Measurements from ENCODE around the gene SPOP. TPM values are rescaled to one million over a fixed set of nuclear protein-coding genes. Genes with fewer than 3 reads are reported as not detected.
"Not testable (repeated sequence)": the region's sequence is repeated elsewhere in the genome, so short reads cannot be mapped to it uniquely, and the experiment has no call there.

The SPOP gene
- total RNA-seq, 1 donor from 2014 or later, result 189 TPM

GRCh38 chr17:49676276-49676868 lies 1.5 kb downstream of the SPOP start:
- no peaks in the 10 kb centered on the region for H3K9me3 ChIP-seq
- H3K27ac ChIP-seq, result peak overlapping the region; percentile 97 to 98
- peak overlapping the region; percentile 79 to 83 for H3K4me3 ChIP-seq
- no peak for TF ChIP-seq CTCF (IDR thresholded peaks at IDR 0.05)
- no peak for DNase-seq (ENCODE audit: low spot score in 2 of 2)
- peaks cover 0 to 3% of the 10 kb centered on the region in 2 donors for H3K36me3 ChIP-seq
- peaks cover 5 to 41% of the 10 kb centered on the region in 2 donors for H3K4me1 ChIP-seq
- H3K27me3 ChIP-seq, result no peaks in the 10 kb centered on the region
- intact Hi-C loops (cut with DNase I), result loop anchor here (5.0 kb wide), 1 partner anchor 39 kb away; no protein-coding TSS in a partner anchor

GRCh38 chr17:49674507-49674906 lies 3.4 kb downstream of the SPOP start:
- Histone ChIP-seq H3K27ac (peak overlapping the region; percentile 33), H3K4me1 (peaks cover 5 to 54% of the 10 kb centered on the region in 2 donors), H3K36me3 (peaks cover 0 to 3% of the 10 kb centered on the region in 2 donors), H3K27me3 (no peaks in the 10 kb centered on the region), H3K4me3 (peak overlapping the region in 1 of 2 donors; percentile 83), H3K9me3 (no peaks in the 10 kb centered on the region)
- TF ChIP-seq CTCF (IDR thresholded peaks at IDR 0.05), result no peak
- intact Hi-C loops (cut with DNase I), result no loop called here
- no peak for DNase-seq (ENCODE audit: low spot score in 2 of 2)

GRCh38 chr17:49673679-49674078 lies 4.2 kb downstream of the SPOP start:
- H3K27me3 ChIP-seq; H3K9me3 ChIP-seq; intact Hi-C loops (cut with DNase I); H3K36me3 ChIP-seq; DNase-seq (ENCODE audit: low spot score in 2 of 2); H3K4me3 ChIP-seq: not testable (repeated sequence)
- Histone ChIP-seq H3K27ac (peak overlapping the region; percentile 25 to 33), H3K4me1 (peaks cover 5 to 54% of the 10 kb centered on the region in 2 donors)

- no peak for TF ChIP-seq CTCF (IDR thresholded peaks at IDR 0.05)
- intact Hi-C loops (cut with DNase I), result no loop called here
- H3K9me3 ChIP-seq, result no peaks in the 10 kb centered on the region
- H3K27me3 ChIP-seq, result no peaks in the 10 kb centered on the region
- H3K4me1 ChIP-seq, result peaks cover 1 to 42% of the 10 kb centered on the region in 2 donors
- peaks cover 0 to 3% of the 10 kb centered on the region in 2 donors for H3K36me3 ChIP-seq
- DNase-seq (ENCODE audit: low spot score in 2 of 2), result no peak
- peak overlapping the region in 1 of 2 donors; percentile 41 for H3K27ac ChIP-seq
- peak overlapping the region in 1 of 2 donors; percentile 2 for H3K4me3 ChIP-seq
Observed at GRCh38 chr17:49670641-49671040, 7.3 kb downstream of the SPOP start.

- H3K27ac ChIP-seq, result peak overlapping the region; percentile 41 to 51
- H3K27me3 ChIP-seq, result no peaks in the 10 kb centered on the region
- peaks cover 0 to 37% of the 10 kb centered on the region in 2 donors for H3K4me1 ChIP-seq
- DNase-seq (ENCODE audit: low spot score in 2 of 2), result no peak
- intact Hi-C loops (cut with DNase I), result no loop called here
- peaks cover 0 to 3% of the 10 kb centered on the region in 2 donors for H3K36me3 ChIP-seq
- H3K9me3 ChIP-seq, result no peaks in the 10 kb centered on the region
- TF ChIP-seq CTCF (IDR thresholded peaks at IDR 0.05), result no peak
- peak overlapping the region in 1 of 2 donors; percentile 2 for H3K4me3 ChIP-seq
Observed at GRCh38 chr17:49670002-49670401, 7.9 kb downstream of the SPOP start.

GRCh38 chr17:49667854-49668253 lies 10.0 kb downstream of the SPOP start:
- no peak for DNase-seq (ENCODE audit: low spot score in 2 of 2)
- intact Hi-C loops (cut with DNase I), result no loop called here
- Histone ChIP-seq H3K4me3 (no peak overlapping the region), H3K4me1 (peaks cover 0 to 22% of the 10 kb centered on the region in 2 donors), H3K27ac (no peak overlapping the region), H3K27me3 (no peaks in the 10 kb centered on the region), H3K9me3 (no peaks in the 10 kb centered on the region), H3K36me3 (peaks cover 8 to 10% of the 10 kb centered on the region in 2 donors)
- no peak for TF ChIP-seq CTCF (IDR thresholded peaks at IDR 0.05)
